Trophoblast cell (in vitro differentiated cells and primary cell): ENCODE results near the gene GRK4.

Source experiments
- DNase-seq, 2 donors: peaks; one replicate each; pipeline ENCODE4 v3.0.0-alpha.2; 2016
- H2AFZ ChIP-seq: 2 replicates; pipeline ENCODE4 v1.6.1; 2013; ENCODE audit warnings: low read length, moderate library complexity, mild to moderate bottlenecking; ENCODE audit not compliant: insufficient read depth, poor library complexity
- H2AK5ac ChIP-seq: 2 replicates; pipeline ENCODE4 v1.6.1; 2013; ENCODE audit warnings: mild to moderate bottlenecking, low read length
- H2BK120ac ChIP-seq: 2 replicates; pipeline ENCODE4 v1.6.1; 2013; ENCODE audit warnings: low read length, mild to moderate bottlenecking, moderate library complexity; ENCODE audit not compliant: insufficient read depth, poor library complexity
- H2BK12ac ChIP-seq: 2 replicates; pipeline ENCODE4 v1.6.1; 2013; ENCODE audit warnings: mild to moderate bottlenecking, low read length, moderate library complexity
- H2BK5ac ChIP-seq: 2 replicates; pipeline ENCODE4 v1.6.1; 2013; ENCODE audit warnings: low read length, low read depth, moderate library complexity, mild to moderate bottlenecking; ENCODE audit not compliant: poor library complexity
- H3K14ac ChIP-seq: 2 replicates; pipeline ENCODE4 v1.6.1; 2013; ENCODE audit warnings: mild to moderate bottlenecking, low read length
- H3K18ac ChIP-seq: 2 replicates; pipeline ENCODE4 v1.6.1; 2013; ENCODE audit warnings: mild to moderate bottlenecking, low read length
- H3K23ac ChIP-seq: 2 replicates; pipeline ENCODE4 v1.6.1; 2013; ENCODE audit warnings: low read length
- H3K27ac ChIP-seq: 2 replicates; pipeline ENCODE4 v1.5.1; 2013; ENCODE audit warnings: low read depth, mild to moderate bottlenecking, inconsistent platforms, low read length, moderate library complexity
- H3K27me3 ChIP-seq: 2 replicates; pipeline ENCODE4 v1.6.1; 2013; ENCODE audit warnings: inconsistent platforms, mild to moderate bottlenecking, low read length, moderate library complexity; ENCODE audit not compliant: insufficient read depth
- H3K36me3 ChIP-seq, 2 experiments: 1 replicate in 1 of 2; 2 replicates in 1 of 2; pipeline ENCODE4 v1.6.1; 2013; ENCODE audit warnings: low read length in 2 of 2, mild to moderate bottlenecking in 2 of 2, moderate library complexity in 1 of 2; ENCODE audit not compliant: insufficient read depth in 2 of 2, control insufficient read depth in 1 of 2
- H3K4ac ChIP-seq: 2 replicates; pipeline ENCODE4 v1.6.1; 2013; ENCODE audit warnings: low read depth, mild to moderate bottlenecking, low read length, moderate library complexity
- H3K4me1 ChIP-seq, 2 experiments: 1 replicate in 1 of 2; 2 replicates in 1 of 2; pipeline ENCODE4 v1.6.1; 2013; ENCODE audit warnings: low read length in 2 of 2, mild to moderate bottlenecking in 2 of 2, moderate library complexity in 1 of 2; ENCODE audit not compliant: insufficient read depth in 2 of 2, control insufficient read depth in 1 of 2
- H3K4me2 ChIP-seq: 2 replicates; pipeline ENCODE4 v1.6.1; 2013; ENCODE audit warnings: inconsistent platforms, mild to moderate bottlenecking, low read length, moderate library complexity
- H3K4me3 ChIP-seq: 2 replicates; pipeline ENCODE4 v1.5.1; 2013; ENCODE audit warnings: mild to moderate bottlenecking, low read depth, low read length, inconsistent platforms
- H3K79me1 ChIP-seq: one replicate; pipeline ENCODE4 v1.6.1; 2013; ENCODE audit warnings: low read length
- H3K79me2 ChIP-seq: 2 replicates; pipeline ENCODE4 v1.6.1; 2013; ENCODE audit warnings: low read length, mild to moderate bottlenecking; ENCODE audit not compliant: control insufficient read depth, insufficient read depth, poor library complexity
- H3K9ac ChIP-seq: 2 replicates; pipeline ENCODE4 v1.6.1; 2013; ENCODE audit warnings: mild to moderate bottlenecking, low read length
- H3K9me3 ChIP-seq: 2 replicates; pipeline ENCODE4 v1.6.1; 2013; ENCODE audit warnings: low read depth, mild to moderate bottlenecking, control low read depth, inconsistent platforms, low read length; ENCODE audit not compliant: insufficient read depth
- H4K12ac ChIP-seq: 2 replicates; pipeline ENCODE4 v1.6.1; 2013; ENCODE audit warnings: low read depth, mild to moderate bottlenecking, low read length, moderate library complexity
- H4K8ac ChIP-seq: 2 replicates; pipeline ENCODE4 v1.6.1; 2013; ENCODE audit warnings: low read depth, mild to moderate bottlenecking, low read length, moderate library complexity
- H4K91ac ChIP-seq: one replicate; pipeline ENCODE4 v1.6.1; 2013; ENCODE audit warnings: low read depth, mild to moderate bottlenecking, low read length, moderate library complexity
- WGBS: extraction: QIAGEN DNeasy Blood & Tissue Kit; methylation state at CpG from one replicate; pipeline ENCODE4 v1.1.7; 2013; ENCODE audit warnings: missing lambda C conversion rate; ENCODE audit not compliant: insufficient read length, insufficient coverage; ENCODE audit errors: extremely low coverage; 5-methylcytosine and 5-hydroxymethylcytosine counted together

The GRK4 gene

GRCh38 chr4:2934813-2935761 is 28.3 kb upstream of the GRK4 start:
- WGBS, result no CpG with 5 or more reads among the region's 70 CpGs

GRCh38 chr4:2935762-2936743 is 27.3 kb upstream of the GRK4 start:
- H3K18ac ChIP-seq, result no peak overlapping the region
- no peak overlapping the region for H4K8ac ChIP-seq
- H2AK5ac ChIP-seq, result no peak overlapping the region
- WGBS, result no CpG with 5 or more reads among the region's 20 CpGs
- H3K14ac ChIP-seq, result no peak overlapping the region
- no peak overlapping the region for H3K27ac ChIP-seq
- H2BK5ac ChIP-seq, result no peak overlapping the region
- H3K23ac ChIP-seq, result no peak overlapping the region
- H3K27me3 ChIP-seq, result no peaks in the 10 kb centered on the region
- peaks cover 2% of the 10 kb centered on the region for H3K9me3 ChIP-seq
- H4K91ac ChIP-seq, result no peak overlapping the region
- no peak overlapping the region for H3K9ac ChIP-seq
- peaks cover 12 to 19% of the 10 kb centered on the region in 2 experiments for H3K4me1 ChIP-seq
- no peak overlapping the region for H2BK120ac ChIP-seq
- peaks cover 4% of the 10 kb centered on the region for H3K79me1 ChIP-seq
- H3K79me2 ChIP-seq, result peaks cover 7% of the 10 kb centered on the region
- H3K4ac ChIP-seq, result no peak overlapping the region
- peak overlapping the region; percentile 97 for H3K4me2 ChIP-seq
- H3K4me3 ChIP-seq, result no peak overlapping the region
- H3K36me3 ChIP-seq, result peaks cover 53 to 56% of the 10 kb centered on the region in 2 experiments
- no peak overlapping the region for H2BK12ac ChIP-seq
- no peak overlapping the region for H4K12ac ChIP-seq
- no peak overlapping the region for H2AFZ ChIP-seq
- no peak for DNase-seq

More at GRCh38 chr4:2934813-2935761, 28.3 kb upstream of the GRK4 start:
- Histone ChIP-seq H4K8ac (peak overlapping the region; percentile 86), H3K23ac (peak overlapping the region; percentile 35), H3K79me2 (peaks cover 7% of the 10 kb centered on the region), H3K4me3 (peak overlapping the region; percentile 94), H3K36me3 (peaks cover 52 to 55% of the 10 kb centered on the region in 2 experiments), H2AFZ (peak overlapping the region; percentile 51), H4K12ac (peak overlapping the region; percentile 43), H4K91ac (peak overlapping the region; percentile 64), H3K9me3 (peaks cover 2% of the 10 kb centered on the region), H3K27me3 (no peaks in the 10 kb centered on the region), H3K4ac (peak overlapping the region; percentile 31), H3K14ac (peak overlapping the region; percentile 56), H3K18ac (peak overlapping the region; percentile 43), H3K4me1 (peaks cover 12 to 19% of the 10 kb centered on the region in 2 experiments), H3K79me1 (peaks cover 4% of the 10 kb centered on the region), H3K27ac (peak overlapping the region; percentile 45), H2BK5ac (peak overlapping the region; percentile 58), H3K4me2 (peak overlapping the region; percentile 97), H2BK120ac (no peak overlapping the region), H2AK5ac (no peak overlapping the region), H2BK12ac (no peak overlapping the region), H3K9ac (peak overlapping the region; percentile 95)
- DNase-seq, result peak; percentile 93 to 97

- Histone ChIP-seq H3K23ac (no peak overlapping the region), H3K4me3 (no peak overlapping the region), H3K4ac (no peak overlapping the region), H3K79me2 (peaks cover 7% of the 10 kb centered on the region), H4K91ac (no peak overlapping the region), H3K36me3 (peaks cover 53 to 56% of the 10 kb centered on the region in 2 experiments), H3K4me1 (peaks cover 12 to 19% of the 10 kb centered on the region in 2 experiments), H2BK120ac (no peak overlapping the region), H4K12ac (no peak overlapping the region), H2AFZ (no peak overlapping the region), H3K27ac (no peak overlapping the region), H2AK5ac (no peak overlapping the region), H4K8ac (no peak overlapping the region), H3K9me3 (peaks cover 2% of the 10 kb centered on the region), H2BK12ac (no peak overlapping the region), H2BK5ac (no peak overlapping the region), H3K14ac (no peak overlapping the region), H3K4me2 (no peak overlapping the region), H3K27me3 (no peaks in the 10 kb centered on the region), H3K79me1 (peaks cover 4% of the 10 kb centered on the region), H3K18ac (no peak overlapping the region), H3K9ac (no peak overlapping the region)
- DNase-seq, result peak; percentile 52 to 53
- no CpG with 5 or more reads among the region's 6 CpGs for WGBS
These were observed 26.6 kb upstream of the GRK4 start for GRCh38 chr4:2936773-2937145.

- Histone ChIP-seq H3K4me3 (no peak overlapping the region), H3K4me2 (no peak overlapping the region), H3K4ac (no peak overlapping the region), H3K9ac (no peak overlapping the region), H3K79me2 (peaks cover 7% of the 10 kb centered on the region), H2BK12ac (no peak overlapping the region), H3K27ac (no peak overlapping the region), H4K91ac (no peak overlapping the region), H2AK5ac (no peak overlapping the region), H2BK120ac (no peak overlapping the region), H3K9me3 (peaks cover 2% of the 10 kb centered on the region), H3K79me1 (peaks cover 4% of the 10 kb centered on the region), H3K36me3 (peaks cover 53 to 56% of the 10 kb centered on the region in 2 experiments), H3K23ac (no peak overlapping the region), H2BK5ac (no peak overlapping the region), H3K27me3 (no peaks in the 10 kb centered on the region), H3K18ac (no peak overlapping the region), H4K8ac (no peak overlapping the region), H3K14ac (no peak overlapping the region), H4K12ac (no peak overlapping the region), H2AFZ (no peak overlapping the region), H3K4me1 (peaks cover 12 to 19% of the 10 kb centered on the region in 2 experiments)
- DNase-seq, result peak; percentile 65 to 81
- no CpG with 5 or more reads among the region's 23 CpGs for WGBS
These were observed 26.1 kb upstream of the GRK4 start for GRCh38 chr4:2937146-2937857.
